ENCODE data around the gene ACTL10.

ACTL10 gene

GRCh38 chr20:33664085-33664761 is 2.5 kb upstream of the ACTL10 start:
- Histone ChIP-seq H3K36me3 (replicated peaks) (no peaks in the 10 kb centered on the region), H3K4me3 (ENCODE audit: low read depth, low read length) (peak overlapping the region; percentile 73), H3K27ac (peak overlapping the region; percentile 25), H3K27me3 (replicated peaks) (no peaks in the 10 kb centered on the region)
- TF ChIP-seq CTCF (IDR thresholded peaks at IDR 0.05; ENCODE audit: low read depth, low read length, missing control alignments), result no peak
- no peak for DNase-seq
- in situ Hi-C loops (cut with HindIII; ENCODE audit: low pct_ligation_motif_present, low sequenced_read_pairs), result no loop called here

GRCh38 chr20:33664762-33665144 is 2.0 kb upstream of the ACTL10 start:
- H3K36me3 ChIP-seq (replicated peaks), result no peaks in the 10 kb centered on the region
- no peaks in the 10 kb centered on the region for H3K27me3 ChIP-seq (replicated peaks)
- H3K27ac ChIP-seq, result no peak overlapping the region
- no peak for TF ChIP-seq CTCF (IDR thresholded peaks at IDR 0.05; ENCODE audit: low read depth, low read length, missing control alignments)
- no peak for DNase-seq
- H3K4me3 ChIP-seq (ENCODE audit: low read depth, low read length), result no peak overlapping the region
- in situ Hi-C loops (cut with HindIII; ENCODE audit: low pct_ligation_motif_present, low sequenced_read_pairs), result no loop called here

- in situ Hi-C loops (cut with HindIII; ENCODE audit: low pct_ligation_motif_present, low sequenced_read_pairs), result no loop called here
- no peaks in the 10 kb centered on the region for H3K36me3 ChIP-seq (replicated peaks)
- no peak for TF ChIP-seq CTCF (IDR thresholded peaks at IDR 0.05; ENCODE audit: low read depth, low read length, missing control alignments)
- peak overlapping the region; percentile 57 for H3K4me3 ChIP-seq (ENCODE audit: low read depth, low read length)
- H3K27ac ChIP-seq, result peak overlapping the region; percentile 9
- no peak for DNase-seq
- H3K27me3 ChIP-seq (replicated peaks), result no peaks in the 10 kb centered on the region
These were observed 517 bp downstream of the ACTL10 start for GRCh38 chr20:33667245-33667675.

- peak; percentile 54 for DNase-seq
- Histone ChIP-seq H3K36me3 (replicated peaks) (no peaks in the 10 kb centered on the region), H3K4me3 (ENCODE audit: low read depth, low read length) (peak overlapping the region; percentile 57), H3K27ac (no peak overlapping the region), H3K27me3 (replicated peaks) (no peaks in the 10 kb centered on the region)
- peak; percentile 82 for TF ChIP-seq CTCF (IDR thresholded peaks at IDR 0.05; ENCODE audit: low read depth, low read length, missing control alignments)
- in situ Hi-C loops (cut with HindIII; ENCODE audit: low pct_ligation_motif_present, low sequenced_read_pairs), result no loop called here
These were observed 1.1 kb downstream of the ACTL10 start for GRCh38 chr20:33667676-33668465.

GRCh38 chr20:33668466-33669155 is 1.9 kb downstream of the ACTL10 start:
- Histone ChIP-seq H3K27ac (no peak overlapping the region), H3K36me3 (replicated peaks) (no peaks in the 10 kb centered on the region), H3K27me3 (replicated peaks) (no peaks in the 10 kb centered on the region), H3K4me3 (ENCODE audit: low read depth, low read length) (no peak overlapping the region)
- in situ Hi-C loops (cut with HindIII; ENCODE audit: low pct_ligation_motif_present, low sequenced_read_pairs), result no loop called here
- no peak for DNase-seq
- TF ChIP-seq CTCF (IDR thresholded peaks at IDR 0.05; ENCODE audit: low read depth, low read length, missing control alignments), result no peak
